Bronchial smooth muscle cell (primary cell): ENCODE results near the gene MARCHF11. TPM values are rescaled to one million over a fixed set of nuclear protein-coding genes. Genes with fewer than 3 reads are reported as not detected.

Experiments used
- total RNA-seq: library from RNA; depleted of rRNA; stranded (reverse); fragments of >200 nt; gene quantifications from 2 replicates; pipeline ENCODE4 v1.2.1, GENCODE V29; 2014

The MARCHF11 gene, protein sequence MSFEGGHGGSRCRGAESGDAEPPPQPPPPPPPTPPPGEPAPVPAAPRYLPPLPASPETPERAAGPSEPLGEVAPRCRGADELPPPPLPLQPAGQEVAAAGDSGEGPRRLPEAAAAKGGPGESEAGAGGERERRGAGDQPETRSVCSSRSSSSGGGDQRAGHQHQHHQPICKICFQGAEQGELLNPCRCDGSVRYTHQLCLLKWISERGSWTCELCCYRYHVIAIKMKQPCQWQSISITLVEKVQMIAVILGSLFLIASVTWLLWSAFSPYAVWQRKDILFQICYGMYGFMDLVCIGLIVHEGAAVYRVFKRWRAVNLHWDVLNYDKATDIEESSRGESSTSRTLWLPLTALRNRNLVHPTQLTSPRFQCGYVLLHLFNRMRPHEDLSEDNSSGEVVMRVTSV
- not detected in 2 replicates for total RNA-seq

DNA sequence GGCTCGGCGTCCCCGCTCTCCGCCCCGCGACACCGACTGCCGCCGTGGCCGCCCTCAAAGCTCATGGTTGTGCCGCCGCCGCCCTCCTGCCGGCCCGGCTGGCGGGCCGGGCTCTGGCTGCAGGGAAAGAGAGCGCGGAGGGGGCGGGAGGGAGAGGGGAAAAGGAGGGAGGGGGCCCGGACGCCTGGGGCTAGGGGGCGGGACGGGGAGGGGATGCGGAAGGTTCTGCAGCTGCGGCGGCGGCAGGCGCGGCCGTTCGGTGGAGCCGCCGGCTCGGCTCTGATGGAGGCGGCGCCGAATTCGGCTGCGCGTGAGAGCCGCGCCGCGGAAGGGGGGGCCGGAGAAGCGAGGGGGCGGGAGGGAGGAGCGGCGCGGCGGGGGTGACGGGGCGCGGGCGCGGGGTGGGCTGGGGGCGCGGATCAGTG lies at the start of gene MARCHF11:
MARCHF11 (minus strand) TSS at position 281 of the 425 bp plus-strand sequence; CDS start at position 65, 216 bp downstream.

